ENCODE results near the gene FES. TPM values are rescaled to one million over a fixed set of nuclear protein-coding genes. Genes with fewer than 3 reads are reported as not detected.
A peak's percentile ranks its signal among the peaks of the same experiment; 100 is the strongest.

Gene FES
- total and polyA plus RNA-seq, 7 donors = 4.2 to 8.1 (median 7.1) TPM

DNA sequence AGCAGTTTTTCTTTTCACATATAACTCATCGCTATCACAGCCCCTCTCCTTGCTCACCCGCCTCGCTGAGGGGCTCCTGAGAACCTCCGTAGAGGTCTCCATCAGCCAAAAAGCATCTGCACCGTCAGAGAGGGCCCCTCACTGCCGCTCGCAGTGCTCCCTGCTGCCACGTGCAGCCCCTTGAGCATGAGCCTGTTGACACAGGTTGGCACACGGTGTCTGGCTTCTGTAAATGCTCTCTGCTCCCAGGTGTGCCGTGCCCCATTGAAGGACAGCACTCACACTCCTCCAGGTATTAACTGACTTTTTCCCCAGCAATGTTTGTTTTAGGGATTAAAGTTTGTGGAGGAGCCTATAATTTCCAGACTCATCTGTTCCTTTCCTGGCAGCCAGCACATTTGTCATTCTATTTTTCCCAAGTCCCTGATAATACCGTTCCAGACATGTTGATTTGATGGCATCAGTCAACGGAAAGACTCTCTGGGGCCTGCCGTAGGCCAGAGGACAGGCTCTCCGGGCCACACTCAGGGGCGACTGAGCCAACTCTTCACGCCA, 18.1 kb upstream of the FES start:
- DNase-seq = no peak
- Histone ChIP-seq H3K27me3 (ENCODE audit: insufficient read depth in 3 of 3, low read length in 2 of 3) (no peaks in the 10 kb centered on the region), H3K27ac (no peak overlapping the region), H3K4me1 (peaks cover 19% of the 10 kb centered on the region), H3K4me3 (no peak overlapping the region), H3K36me3 (ENCODE audit: insufficient read depth in 1 of 2, low read depth in 1 of 2) (no peaks in the 10 kb centered on the region), H3K9me3 (no peaks in the 10 kb centered on the region)
- TF ChIP-seq, protein P1, sequence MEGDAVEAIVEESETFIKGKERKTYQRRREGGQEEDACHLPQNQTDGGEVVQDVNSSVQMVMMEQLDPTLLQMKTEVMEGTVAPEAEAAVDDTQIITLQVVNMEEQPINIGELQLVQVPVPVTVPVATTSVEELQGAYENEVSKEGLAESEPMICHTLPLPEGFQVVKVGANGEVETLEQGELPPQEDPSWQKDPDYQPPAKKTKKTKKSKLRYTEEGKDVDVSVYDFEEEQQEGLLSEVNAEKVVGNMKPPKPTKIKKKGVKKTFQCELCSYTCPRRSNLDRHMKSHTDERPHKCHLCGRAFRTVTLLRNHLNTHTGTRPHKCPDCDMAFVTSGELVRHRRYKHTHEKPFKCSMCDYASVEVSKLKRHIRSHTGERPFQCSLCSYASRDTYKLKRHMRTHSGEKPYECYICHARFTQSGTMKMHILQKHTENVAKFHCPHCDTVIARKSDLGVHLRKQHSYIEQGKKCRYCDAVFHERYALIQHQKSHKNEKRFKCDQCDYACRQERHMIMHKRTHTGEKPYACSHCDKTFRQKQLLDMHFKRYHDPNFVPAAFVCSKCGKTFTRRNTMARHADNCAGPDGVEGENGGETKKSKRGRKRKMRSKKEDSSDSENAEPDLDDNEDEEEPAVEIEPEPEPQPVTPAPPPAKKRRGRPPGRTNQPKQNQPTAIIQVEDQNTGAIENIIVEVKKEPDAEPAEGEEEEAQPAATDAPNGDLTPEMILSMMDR (IDR thresholded peaks at IDR 0.05) = no peak
- no peak for ATAC-seq
- intact Hi-C loops (cut with DNase I) = no loop called here
- WGBS, 3 donors = 64 to 69% (median 65%) methylated on average over 16 of the region's 16 CpGs

DNA sequence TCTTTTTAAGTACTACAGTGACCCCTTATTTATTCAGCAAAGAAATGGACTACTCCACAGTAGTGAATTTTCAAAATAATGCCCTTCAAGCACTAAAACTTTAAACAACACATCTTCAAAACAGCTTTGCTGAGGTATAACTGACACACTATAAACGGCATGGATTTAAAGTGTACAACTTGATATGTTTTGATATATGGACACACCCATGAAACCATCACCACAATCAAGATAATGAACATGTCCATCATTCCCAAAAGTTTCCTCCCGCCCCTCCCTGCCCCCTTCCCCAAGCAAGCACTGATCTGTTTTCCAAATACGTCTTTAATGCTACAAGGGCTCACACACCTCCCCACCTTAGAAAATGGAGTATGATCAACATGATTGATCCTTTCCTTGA, 17.5 kb upstream of the FES start:
- no peak for ATAC-seq
- WGBS, 3 donors = 81 to 84% (median 82%) methylated on average over 3 of the region's 3 CpGs

DNA sequence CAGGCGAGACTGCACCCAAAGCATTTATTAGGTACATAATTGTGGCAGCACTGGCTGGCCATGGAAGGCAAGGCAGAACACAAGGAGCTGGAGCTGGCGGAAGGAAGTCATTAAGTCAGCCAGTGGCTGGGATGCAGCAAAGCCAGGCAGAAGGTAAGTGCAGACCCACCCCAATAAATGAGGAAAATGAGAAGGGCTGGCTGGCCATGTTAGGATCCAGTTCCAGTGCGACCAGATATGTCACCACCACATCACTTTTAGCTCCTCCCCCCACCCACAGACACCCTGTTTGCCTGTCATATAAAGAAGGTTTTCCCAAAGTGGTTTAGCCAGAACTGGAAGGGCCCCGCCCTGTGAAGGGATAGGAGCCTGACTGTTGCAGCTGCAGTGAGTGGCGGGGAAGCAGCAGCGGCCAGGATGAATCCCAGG, 16.0 kb upstream of the FES start, which contains the start of gene FURIN:
Gene FURIN, plus strand, starts transcription at position 328 of the 429 bp plus-strand sequence. CDS start 7,153 bp downstream, outside the sequence.
- intact Hi-C loops (cut with DNase I) = no loop called here
- H3K27me3 ChIP-seq (ENCODE audit: insufficient read depth in 3 of 3, low read length in 2 of 3) = no peaks in the 10 kb centered on the region
- peaks cover 0 to 2% of the 10 kb centered on the region in 2 donors for H3K36me3 ChIP-seq (ENCODE audit: insufficient read depth in 1 of 2, low read depth in 1 of 2)
- H3K9me3 ChIP-seq = no peaks in the 10 kb centered on the region
- no peak for ATAC-seq
- no peak for DNase-seq
- H3K4me1 ChIP-seq = peaks cover 28% of the 10 kb centered on the region
- TF ChIP-seq, protein P1 (IDR thresholded peaks at IDR 0.05) = no peak
- H3K27ac ChIP-seq = peak within 1 kb of the TSS; percentile 93
- H3K4me3 ChIP-seq = no peak within 1 kb of the TSS
- WGBS, 3 donors = 77 to 91% (median 77%) methylated on average over 6 of the region's 6 CpGs

More for the DNA sequence above, 17.5 kb upstream of the FES start:
- intact Hi-C loops (cut with DNase I) = no loop called here
- H3K36me3 ChIP-seq (ENCODE audit: insufficient read depth in 1 of 2, low read depth in 1 of 2) = no peaks in the 10 kb centered on the region
- no peak overlapping the region for H3K27ac ChIP-seq
- DNase-seq = no peak
- H3K27me3 ChIP-seq (ENCODE audit: insufficient read depth in 3 of 3, low read length in 2 of 3) = no peaks in the 10 kb centered on the region
- TF ChIP-seq, protein P1 (IDR thresholded peaks at IDR 0.05) = no peak
- no peak overlapping the region for H3K4me3 ChIP-seq
- H3K4me1 ChIP-seq = peaks cover 19% of the 10 kb centered on the region
- H3K9me3 ChIP-seq = no peaks in the 10 kb centered on the region

DNA sequence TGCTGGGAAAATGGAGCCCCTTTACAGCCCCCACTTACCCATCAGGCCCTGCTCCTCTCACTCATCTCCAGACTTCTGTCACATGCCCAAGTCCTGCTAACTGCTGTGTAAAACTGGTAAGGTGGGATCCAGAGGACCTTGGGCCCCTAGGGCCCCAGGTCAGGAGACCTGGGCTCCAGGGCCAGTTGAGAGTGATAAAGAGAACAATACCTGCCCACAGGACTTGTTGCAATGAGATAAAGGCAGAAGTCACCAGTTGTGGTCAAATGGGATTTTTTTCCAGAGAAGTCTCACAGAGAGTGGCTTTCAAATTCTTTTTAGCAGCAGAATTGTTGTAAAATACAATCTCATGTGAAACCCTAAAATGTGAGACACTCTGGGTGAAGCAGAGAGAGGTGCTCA, 15.2 kb upstream of the FES start:
- H3K27me3 ChIP-seq (ENCODE audit: insufficient read depth in 3 of 3, low read length in 2 of 3) = no peaks in the 10 kb centered on the region
- TF ChIP-seq, protein P1 (IDR thresholded peaks at IDR 0.05) = no peak
- H3K27ac ChIP-seq = peak overlapping the region; percentile 93
- ATAC-seq = no peak
- intact Hi-C loops (cut with DNase I) = no loop called here
- peaks cover 0 to 2% of the 10 kb centered on the region in 2 donors for H3K36me3 ChIP-seq (ENCODE audit: insufficient read depth in 1 of 2, low read depth in 1 of 2)
- H3K9me3 ChIP-seq = no peaks in the 10 kb centered on the region
- no peak for DNase-seq
- no peak overlapping the region for H3K4me3 ChIP-seq
- H3K4me1 ChIP-seq = peaks cover 37% of the 10 kb centered on the region
